NCI-H2196 treated with DMSO at 0.1 percent for 48 hours (cell line): ENCODE measurements around the gene MIF4GD.
"Not testable (repeated sequence)": the region's sequence is repeated elsewhere in the genome, so short reads cannot be mapped to it uniquely, and the experiment has no call there.

Experiments
- DNase-seq: peaks from one replicate; lab custom pipeline; 2025; ENCODE audit not compliant: unreplicated experiment; lab: John Stamatoyannopoulos, UW

The MIF4GD gene

DNA sequence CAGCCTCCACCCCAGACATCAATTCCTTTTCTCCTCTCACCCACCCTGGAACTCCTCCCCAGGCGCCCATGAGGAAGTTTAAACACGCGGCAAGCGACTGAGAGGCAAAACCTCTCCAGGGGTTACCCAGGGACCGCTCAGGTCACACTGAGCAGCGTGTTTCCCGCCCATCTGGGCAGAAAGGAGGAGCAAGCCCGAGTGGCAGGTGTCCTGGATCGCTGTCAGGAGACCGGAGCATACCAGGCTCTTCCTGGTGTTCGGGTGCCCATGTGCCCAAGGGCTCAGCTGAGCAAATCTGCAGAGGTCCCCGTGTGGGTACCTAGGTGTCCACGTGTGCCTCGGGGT is 17.7 kb upstream of the MIF4GD start:
- DNase-seq, result peak; percentile 40

DNA sequence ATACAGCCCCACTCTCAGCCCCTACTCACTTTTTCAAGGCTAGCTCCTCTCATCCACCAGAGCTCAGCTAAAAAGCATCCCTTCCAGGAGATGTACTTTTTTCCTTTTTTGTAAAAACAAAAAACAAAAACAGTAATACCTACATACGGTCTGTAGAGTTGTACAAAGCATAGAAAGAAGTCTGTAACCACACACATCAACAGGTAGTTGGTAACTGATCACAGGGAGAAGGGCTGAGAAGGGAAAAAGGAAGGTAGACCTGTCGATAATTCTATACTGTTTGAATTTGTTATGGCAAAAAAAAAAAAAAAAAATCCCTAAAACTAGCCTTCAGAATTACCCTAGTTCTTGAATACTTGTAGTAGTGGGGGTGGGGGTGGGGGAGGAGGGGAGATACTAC is 17.3 kb upstream of the MIF4GD start:
- DNase-seq, result no peak

DNA sequence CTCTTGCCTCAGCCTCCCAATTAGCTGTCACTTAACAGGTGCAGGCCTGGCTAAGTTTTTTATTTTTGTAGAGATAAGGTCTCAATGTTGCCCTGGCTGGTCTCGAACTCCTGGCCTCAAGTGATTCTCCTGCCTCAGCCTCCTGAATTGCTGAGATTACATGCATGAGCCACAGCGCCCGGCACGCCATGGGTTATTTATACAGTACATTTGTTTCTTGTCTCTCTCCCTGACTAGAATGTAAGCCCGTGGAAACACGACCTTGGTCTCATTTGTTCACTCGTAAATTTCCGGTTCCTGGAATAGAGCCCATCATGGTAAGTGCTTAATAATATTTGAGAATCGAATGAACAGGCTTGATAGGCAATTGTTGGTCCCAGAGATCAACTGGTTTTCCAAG is 16.2 kb upstream of the MIF4GD start:
- no peak for DNase-seq

DNA sequence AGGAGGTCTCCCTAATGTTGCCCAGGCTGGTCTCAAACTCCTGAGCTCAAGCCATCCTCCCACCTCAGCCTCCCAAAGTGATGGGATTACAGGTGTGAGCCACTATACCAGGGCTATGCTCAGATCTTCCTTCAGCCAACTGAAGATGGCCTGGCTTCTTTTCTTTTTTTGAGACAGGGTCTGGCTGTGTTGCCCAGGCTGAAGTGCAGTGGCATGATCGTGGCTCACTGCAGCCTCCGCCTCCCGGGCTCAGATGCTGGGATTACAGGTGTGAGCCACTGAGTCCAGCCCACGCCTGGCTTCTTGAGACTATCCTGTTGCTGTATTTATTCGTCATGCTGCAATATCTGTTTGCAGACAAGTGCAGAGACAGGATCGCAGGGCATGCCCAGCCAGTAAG is 14.1 kb upstream of the MIF4GD start:
- DNase-seq, result no peak

DNA sequence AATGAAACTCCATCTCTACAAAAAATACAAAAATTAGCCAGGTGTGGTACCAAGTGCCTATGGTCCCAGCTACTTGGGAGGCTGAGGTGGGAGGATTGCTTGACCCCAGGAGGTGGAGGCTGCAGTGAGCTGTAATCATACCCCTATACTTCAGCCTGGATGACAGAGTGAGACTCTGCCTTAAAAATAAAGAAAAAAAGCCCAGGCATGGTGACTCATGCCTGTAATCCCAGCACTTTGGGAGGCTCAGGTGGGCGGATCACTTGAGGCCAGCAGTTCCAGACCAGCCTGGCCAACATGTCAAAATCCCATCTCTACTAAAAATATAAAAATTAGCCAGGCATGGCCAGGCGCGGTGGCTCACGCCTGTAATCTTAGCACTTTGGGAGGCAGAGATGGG is 9.2 kb upstream of the MIF4GD start:
- not testable (repeated sequence) for DNase-seq

DNA sequence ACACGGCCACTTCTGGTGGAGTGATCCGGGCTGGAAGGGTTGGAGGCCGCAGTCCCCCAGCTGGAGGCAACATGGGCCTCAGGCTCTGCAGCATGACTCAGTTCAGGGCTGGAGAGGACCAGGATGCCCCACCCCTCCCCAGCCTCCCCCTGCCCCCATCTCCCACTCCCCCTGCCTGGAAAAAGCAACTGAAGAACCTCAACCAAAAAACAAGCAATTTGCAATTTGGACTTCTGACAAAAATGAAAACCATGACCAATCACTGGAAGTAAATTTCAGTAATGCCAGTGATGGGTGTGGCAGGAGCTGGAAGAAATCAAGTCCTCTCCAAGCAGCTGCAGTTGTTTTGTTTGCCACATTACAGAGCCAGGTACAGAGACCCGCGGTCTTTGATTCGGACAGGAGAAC is 6.6 kb upstream of the MIF4GD start:
- no peak for DNase-seq

DNA sequence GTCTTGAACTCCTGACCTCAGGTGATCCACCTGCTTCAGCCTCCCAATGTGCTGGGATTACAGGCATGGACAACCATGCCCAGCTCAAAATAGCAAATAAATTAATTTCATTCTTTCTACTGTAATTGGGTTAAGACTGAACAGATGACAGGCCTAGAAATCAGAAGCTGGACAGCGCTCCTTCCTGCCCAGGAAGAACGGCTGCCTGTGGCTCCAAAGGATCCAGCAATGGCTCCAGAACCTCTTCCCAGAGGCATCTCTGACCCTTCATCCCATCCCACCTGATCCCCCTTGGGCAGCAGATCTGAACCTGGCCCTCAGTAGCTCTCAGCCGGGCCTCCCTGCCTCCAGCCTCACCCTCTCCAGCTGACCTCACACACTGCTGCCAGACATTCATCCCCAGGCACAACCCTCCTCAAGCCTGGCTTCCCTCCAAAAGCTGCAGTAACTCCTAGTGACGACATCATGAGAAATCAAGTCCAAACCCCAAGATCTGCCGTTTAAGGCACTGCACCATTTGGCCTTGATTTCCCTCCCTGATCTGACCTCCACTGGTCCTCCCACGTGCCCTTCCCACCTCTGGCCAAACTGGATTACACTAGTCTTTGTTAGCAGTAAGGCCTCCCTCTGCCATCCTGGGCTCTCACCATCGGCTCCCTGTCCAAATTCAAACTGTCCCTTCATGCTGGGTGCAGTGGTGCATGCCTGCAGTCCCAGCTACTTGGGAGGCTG is 3.1 kb upstream of the MIF4GD start:
- DNase-seq, result no peak

DNA sequence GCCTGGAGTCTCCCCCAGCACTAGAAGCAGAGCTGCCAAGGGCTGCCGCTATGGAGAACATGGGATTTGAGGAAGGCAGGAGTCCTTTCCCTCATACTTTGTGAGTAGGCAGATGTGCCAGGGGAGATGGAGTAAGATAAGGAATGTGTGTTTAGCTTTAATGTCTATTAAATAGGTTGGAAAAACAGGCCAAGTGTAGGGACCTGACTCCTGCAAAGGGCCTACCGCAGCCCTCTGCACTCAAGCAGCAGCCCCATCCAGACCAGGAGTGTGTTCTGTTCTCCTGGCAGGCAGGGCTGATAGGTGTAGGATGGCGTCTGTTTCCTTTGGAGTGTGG is 1.8 kb upstream of the MIF4GD start:
- DNase-seq, result no peak

DNA sequence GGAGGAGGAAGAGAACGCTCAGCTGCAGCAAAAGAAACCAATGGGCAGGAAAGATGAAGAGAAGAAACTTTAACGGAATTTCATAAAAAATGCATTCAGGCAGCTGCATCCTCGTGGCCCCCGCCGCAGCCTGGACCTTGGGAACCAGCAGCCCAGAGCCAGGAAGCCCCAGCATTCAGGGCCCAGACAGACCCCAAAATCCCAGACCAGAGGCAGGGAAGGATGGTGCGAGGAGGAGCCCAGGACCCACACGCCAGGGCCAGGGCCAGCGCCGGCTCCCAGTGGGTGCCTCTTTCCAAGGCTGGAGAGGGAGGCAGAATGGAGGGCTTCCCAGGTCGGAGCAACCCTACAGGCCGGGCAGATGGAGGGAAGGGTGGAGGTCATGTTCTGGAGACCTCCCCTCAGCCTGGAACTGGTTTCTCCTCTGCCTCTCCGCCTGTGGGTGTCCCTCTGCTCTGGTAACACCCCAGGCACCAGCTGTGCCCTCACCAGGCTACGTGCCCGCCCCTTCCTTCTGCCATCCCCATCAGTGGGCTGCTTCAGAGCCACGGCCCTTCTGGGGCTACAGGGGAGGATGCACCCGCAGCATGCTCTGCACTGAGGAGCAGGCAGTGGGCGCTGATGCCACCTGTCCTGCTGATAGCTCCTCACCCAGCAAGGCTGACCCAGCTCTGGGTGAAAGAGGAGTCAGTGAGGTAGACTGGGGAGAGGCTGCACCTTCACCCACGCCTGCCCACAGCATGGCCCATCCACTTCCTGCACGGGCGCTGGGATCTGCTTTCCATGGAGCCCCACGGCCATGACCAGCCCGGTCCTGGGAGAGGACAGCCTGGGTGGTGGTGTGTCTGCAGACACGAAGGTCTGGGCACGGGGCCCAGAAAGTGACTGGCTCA is 1.2 kb upstream of the MIF4GD start:
- DNase-seq, result no peak

DNA sequence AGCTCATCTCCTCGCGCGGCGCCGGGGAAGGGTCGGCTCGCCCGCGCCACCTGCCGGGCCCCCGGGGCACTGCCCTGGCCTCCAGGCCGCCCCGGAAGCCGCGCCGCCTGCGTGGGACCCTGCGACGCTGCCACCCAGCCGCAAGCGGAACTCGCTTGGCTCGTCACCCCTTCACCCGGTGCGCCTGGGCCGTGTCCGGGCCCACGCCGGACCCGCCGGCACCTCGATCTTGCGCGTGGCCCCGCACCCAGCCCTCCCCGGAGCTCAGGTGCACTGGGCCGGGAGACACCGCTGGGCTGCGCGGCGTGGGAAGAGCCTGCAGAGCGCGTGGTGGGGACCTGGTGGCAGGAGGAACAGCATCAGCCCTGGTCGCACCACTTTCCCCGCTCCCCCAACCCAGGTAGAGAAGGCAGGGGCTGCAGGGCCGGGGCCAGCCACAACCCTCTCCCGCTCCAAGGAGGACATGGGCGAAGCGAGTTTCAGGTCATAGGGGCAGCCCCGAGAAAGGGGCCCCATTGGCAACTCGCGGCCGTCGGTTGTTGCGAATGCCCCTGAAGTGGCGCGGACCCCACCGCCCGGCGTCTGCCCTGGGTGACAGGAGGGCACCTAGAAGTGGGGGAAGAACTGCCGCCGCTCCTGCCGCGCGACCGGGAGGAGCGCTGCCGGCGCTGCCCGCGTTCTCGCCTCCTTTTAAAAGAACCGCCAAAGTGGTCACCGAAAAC is 363 bp upstream of the MIF4GD start:
- DNase-seq, result peak; percentile 45

DNA sequence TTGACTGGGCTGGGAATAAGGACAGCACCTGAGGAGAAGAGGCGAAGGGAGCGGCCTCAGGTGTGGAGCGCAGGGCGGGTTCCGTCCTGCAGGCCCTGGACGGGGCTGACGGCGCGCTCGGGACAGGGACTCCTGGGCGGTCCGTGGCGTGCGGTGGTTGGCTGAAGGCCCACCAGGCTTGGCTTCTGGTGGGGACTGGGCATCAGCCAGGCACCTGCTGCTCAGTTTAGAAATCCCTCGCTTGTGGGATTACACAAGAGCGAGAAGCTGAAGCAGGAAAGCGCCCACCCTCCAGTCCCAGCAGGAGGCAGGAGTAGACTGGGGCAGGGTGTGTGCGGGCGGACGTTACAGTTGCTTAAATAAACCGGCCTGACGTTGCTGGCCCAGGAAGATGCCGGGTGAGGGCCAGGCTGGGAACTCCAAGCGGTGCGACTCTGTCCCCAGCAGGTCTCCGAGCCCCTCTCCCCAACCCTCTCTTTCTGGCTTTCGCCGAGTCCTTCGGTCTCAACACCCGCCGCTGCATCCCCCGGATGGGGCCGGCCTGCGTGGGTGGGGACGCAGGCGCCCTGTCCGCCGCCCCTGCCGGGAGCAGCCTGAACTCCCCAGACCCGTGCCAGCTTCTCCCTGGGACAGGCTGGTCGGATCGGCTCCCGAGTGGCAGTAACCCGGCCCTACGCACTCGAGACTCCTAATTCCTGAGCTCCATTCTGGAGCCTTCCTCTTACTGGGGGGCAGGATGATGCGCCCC is 639 bp downstream of the MIF4GD start:
- peak; percentile 24 for DNase-seq

DNA sequence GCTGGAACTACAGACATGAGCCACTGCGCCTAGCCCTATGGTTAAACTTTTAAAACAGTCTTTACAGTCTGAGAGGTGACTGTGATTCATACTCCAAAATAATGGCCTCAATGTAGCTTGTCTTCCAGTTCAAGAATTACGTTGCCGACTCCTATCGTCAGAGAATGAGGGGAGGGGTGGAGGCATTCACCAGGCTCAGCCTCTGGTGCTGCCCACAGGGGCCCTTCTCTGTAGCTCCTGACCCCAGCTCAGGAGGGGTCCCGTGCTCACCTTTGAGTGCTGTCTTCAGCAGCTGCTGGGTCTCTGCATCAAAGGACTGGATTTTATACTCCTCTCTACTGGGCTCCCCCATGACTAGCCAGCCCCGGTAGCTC is 1.2 kb downstream of the MIF4GD start:
- no peak for DNase-seq

DNA sequence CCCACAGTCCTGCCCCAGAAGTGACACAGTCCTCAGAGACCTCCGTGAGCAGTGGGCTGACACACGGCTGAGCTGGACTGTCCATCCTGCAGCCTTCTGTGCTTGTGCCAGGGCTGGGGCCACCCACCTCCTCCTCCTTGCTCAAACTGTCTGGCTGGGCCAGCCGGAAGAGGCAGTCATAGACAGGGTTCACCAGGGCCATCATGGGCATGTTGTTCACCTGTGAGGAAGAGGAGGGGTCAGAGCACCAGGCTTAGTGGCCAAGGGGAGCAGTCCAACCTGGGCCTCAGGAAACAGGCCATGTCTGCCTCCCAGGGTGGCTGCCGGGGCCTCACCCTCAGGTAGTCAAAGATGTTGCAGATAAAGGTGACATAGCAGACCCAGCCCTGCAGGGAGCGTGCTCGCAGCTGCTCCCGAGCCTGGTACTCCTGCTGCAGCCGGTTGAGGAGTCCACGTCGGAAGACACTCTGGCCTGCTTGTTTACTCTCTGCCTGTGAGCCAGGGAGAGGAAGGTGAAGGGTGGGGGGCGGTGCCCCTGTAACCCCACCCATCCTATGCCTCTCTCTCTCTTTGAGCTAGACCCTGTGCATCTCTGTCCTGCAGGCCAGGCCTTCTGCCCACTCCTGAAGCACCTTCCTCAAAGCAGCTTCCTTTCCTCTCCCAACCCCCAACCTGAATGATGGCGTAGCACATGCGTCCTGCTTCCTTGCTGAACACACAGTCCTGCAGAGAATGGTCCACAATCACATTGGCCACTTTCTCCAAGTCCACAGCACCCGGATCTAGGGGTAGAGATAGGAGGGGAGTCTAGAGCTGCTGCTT is 3.4 kb downstream of the MIF4GD start:
- peak; percentile 73 for DNase-seq

DNA sequence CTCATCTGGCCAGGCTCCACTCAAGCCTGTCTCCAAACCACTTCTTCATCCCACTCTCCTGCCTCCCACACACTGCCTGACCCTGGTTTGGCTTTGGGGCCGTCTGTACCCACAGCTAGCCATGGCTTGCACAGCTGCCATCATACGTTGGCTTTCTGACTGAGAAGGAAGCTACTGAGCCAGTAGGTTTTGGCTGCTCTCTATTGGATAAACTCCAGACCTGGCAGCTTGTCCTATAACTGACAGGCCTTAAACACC is 3.9 kb downstream of the MIF4GD start:
- DNase-seq, result no peak

DNA sequence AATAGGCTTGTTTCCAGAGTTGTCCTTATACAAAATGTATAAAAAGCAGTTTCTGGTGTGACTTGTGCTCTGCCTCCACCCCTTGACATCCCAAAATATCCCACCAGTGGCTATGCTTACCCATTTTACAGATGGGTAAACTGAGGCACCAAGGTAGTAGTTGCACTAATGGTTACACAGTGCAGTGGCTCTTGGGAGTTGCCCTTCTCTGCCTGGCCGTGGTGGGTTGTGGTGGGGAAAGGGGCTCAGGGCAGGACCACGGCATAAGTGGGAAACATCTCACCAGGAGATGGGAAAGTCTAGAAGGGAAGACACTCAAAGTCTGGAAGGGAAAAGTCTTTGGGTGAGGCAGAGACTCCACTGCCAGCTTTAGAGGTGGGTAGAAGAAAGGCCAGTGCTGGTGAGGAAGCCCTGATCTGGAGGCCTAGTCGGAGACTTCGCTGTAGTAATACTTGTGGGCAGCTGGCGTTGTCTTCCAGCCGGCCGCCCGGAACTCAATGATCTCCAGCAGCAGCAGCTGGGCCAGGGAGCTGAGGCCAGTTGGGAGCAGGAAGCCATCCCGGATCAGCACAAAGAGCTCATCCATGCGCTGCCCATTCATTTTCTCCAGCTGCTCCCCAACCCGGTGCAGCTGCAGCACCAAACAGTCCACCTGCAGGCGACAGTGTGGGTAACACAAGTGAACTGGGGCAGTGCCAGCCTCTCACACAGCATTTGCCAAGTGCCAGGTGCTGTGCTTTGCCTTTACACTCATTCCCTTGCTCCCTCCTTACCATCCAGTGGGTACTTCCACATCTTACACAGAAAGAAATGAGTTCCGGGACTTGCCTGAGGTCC is 4.5 kb downstream of the MIF4GD start:
- peak; percentile 86 for DNase-seq

DNA sequence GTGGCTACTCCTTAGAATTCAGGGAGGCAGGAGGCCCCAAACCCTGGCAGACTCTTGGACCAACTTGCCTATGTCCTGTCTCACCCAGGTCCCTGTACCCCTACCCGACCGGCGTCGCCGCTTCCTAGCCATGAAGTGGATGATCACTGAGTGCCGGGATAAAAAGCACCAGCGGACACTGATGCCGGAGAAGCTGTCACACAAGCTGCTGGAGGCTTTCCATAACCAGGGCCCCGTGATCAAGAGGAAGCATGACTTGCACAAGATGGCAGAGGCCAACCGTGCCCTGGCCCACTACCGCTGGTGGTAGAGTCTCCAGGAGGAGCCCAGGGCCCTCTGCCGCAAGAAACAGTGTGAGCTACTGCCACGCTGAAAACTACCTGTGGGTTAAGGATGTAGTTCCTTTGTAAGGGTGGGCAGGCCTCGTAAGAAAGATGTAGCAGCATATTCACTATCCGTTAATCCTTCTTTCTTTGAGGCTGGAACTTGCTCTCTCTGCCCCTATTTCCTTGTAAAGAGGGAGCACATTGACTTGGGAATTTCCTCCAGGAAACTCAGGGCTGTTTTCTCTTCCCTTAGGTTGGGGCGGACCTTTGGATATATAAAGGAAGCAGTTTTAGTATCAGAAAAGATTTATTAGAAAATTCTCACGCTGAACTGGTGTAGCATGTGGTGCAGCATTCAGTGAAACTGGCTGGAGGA is 5.3 kb downstream of the MIF4GD start:
- no peak for DNase-seq

DNA sequence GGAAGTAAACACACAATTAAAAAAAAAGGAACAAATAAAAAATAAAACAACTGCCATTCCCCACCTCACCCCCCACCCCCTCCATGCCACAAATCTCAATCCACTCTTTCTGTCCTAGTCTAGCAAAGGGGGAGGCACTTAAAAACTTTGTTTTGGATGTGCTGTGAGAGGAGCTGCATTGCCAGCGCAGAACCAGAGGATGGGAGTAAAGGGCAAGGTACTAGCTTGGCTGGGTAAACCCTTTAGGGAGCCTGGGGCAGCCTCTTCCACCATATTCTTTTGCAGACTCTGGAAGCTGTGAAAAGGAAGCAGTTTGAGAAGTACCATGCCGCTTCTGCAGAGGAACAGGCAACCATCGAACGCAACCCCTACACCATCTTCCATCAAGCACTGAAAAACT is 8.0 kb downstream of the MIF4GD start:
- no peak for DNase-seq

DNA sequence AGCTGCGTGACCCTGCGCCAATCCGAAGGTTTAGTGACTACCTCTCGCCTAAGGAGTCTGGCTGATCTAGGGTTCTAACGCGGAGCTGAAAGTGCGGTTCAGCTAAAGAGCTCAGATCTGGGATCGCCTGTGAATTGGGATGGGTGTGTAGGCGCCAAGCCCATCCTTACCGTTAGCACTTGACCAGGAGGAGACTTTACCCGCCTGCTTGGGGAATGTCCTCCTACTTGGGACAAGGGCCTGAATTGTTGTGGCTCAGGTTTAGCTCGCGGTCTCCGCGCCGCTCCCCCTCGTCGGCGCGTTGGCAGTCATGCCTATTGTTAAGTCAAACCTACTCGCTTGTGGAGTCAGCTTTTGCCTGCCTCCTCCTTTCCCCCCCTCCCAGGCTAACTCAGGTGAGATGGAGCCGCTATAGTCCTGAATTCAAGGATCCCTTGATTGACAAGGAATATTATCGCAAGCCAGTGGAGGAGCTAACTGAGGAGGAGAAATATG is 8.9 kb downstream of the MIF4GD start:
- DNase-seq, result no peak
